ENCODE results near the gene WT1.

The WT1 gene

DNA sequence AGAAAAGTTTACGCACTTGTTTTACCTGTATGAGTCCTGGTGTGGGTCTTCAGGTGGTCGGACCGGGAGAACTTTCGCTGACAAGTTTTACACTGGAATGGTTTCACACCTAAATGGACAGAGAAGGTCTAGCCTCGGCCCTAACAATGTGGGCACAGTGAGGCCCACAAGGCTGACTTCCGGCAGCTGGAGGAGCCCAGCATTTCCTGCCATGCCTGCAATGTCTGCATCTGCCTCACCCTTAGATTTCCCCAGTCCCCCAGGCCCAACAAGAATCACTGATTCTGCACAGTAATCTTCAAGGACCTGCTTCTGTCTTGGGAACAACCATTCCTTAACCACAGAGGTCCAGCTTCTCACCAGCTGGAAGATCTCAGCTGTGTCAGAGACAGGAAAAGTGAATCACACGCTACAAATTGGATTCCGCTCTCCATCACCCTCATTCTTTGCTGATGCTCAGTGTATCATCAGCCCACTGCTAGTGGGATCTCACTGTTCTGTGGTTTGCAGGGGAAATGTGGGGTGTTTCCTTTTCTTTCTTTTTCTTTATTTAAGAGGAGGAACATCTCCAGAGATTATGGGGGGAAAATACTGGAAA is 43.3 kb downstream of the WT1 start:
- TF ChIP-seq, protein P1, sequence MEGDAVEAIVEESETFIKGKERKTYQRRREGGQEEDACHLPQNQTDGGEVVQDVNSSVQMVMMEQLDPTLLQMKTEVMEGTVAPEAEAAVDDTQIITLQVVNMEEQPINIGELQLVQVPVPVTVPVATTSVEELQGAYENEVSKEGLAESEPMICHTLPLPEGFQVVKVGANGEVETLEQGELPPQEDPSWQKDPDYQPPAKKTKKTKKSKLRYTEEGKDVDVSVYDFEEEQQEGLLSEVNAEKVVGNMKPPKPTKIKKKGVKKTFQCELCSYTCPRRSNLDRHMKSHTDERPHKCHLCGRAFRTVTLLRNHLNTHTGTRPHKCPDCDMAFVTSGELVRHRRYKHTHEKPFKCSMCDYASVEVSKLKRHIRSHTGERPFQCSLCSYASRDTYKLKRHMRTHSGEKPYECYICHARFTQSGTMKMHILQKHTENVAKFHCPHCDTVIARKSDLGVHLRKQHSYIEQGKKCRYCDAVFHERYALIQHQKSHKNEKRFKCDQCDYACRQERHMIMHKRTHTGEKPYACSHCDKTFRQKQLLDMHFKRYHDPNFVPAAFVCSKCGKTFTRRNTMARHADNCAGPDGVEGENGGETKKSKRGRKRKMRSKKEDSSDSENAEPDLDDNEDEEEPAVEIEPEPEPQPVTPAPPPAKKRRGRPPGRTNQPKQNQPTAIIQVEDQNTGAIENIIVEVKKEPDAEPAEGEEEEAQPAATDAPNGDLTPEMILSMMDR (IDR thresholded peaks at IDR 0.05; ENCODE audit: low read depth, low read length, missing control alignments): no peak
- no peak for DNase-seq (ENCODE audit: extremely low read depth, low read depth)
- H3K4me3 ChIP-seq (replicated peaks; ENCODE audit: low read depth, low read length): no peak overlapping the region

DNA sequence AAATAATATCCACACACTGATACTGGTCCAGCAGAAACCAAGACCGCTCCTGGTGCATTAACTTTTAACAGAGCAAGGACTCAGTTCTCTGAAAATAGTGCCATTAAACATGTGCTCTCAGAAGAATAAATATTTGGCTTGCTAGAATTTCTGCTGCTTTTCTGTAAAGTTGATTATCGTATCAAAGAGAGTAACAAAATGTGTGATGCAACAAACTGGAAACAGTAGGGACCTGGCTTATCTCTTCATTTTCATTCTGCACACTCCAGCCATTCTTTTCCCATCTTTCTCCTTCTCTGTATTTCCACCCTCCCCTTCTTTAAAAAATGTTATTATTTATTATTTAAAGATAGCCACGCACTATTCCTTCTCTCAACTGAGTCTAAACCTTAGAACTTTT is 43.9 kb downstream of the WT1 start:
- no peak for DNase-seq (ENCODE audit: extremely low read depth, low read depth)
- no peak overlapping the region for H3K4me3 ChIP-seq (replicated peaks; ENCODE audit: low read depth, low read length)
- TF ChIP-seq, protein P1 (IDR thresholded peaks at IDR 0.05; ENCODE audit: low read depth, low read length, missing control alignments): no peak

DNA sequence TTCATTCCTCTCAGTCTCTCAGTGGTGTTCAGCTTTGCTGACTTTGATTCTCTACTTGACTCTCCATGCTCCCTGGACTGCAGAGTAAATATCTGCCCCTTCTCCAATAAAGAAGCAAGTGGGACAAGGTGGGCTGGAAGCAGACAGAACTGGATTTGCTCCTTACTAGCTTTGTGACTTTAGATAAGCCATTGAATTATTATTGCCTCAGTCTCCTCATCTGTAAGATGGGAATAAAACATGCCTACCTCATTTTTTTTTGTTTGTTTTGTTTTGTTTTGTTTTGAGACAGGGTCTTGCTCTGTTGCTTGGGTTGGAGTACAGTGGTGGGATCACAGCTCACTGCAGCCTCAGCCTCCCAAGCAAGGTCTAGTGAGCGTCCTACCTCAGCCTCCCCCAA is 44.6 kb downstream of the WT1 start:
- H3K4me3 ChIP-seq (replicated peaks; ENCODE audit: low read depth, low read length): no peak overlapping the region
- DNase-seq (ENCODE audit: extremely low read depth, low read depth): no peak
- TF ChIP-seq, protein P1 (IDR thresholded peaks at IDR 0.05; ENCODE audit: low read depth, low read length, missing control alignments): no peak

DNA sequence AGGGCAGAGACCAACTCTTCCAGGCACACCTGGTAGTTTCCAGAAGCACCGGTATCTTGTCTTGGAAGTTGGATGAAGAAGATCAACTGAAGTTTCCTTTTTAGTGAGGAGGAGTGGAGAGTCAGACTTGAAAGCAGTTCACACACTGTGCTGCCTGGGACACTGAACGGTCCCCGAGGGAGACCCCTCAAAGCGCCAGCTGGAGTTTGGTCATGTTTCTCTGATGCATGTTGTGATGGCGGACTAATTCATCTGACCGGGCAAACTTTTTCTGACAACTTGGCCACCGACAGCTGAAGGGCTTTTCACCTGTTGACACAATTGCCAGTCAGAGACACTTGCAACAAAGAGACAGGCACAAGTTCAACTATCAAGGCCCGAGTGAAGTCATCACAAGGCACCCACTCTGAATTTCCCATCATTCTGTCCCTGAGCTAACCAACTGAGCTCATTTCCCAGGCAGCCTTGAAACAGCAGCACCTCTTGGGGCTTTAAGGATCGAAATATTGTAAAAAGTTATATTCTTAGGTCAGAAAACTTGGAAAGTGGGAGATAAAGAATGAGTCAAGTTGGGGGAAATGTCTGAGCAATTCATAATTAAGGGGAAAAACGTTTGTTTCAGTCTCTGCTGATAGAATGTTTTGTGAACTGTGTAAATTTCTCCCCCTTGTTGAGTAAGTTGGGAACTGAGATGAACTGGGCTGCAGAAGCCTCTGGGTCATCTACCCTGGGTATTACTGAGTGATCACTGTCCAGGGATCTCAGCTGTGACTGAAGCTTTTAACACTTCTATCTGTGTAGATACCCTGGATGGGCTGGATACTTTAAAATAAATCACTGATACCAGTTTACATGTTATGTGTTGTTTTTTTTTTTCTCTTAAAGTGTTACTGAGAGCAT is 46.2 kb downstream of the WT1 start:
- no peak for DNase-seq (ENCODE audit: extremely low read depth, low read depth)
- TF ChIP-seq, protein P1 (IDR thresholded peaks at IDR 0.05; ENCODE audit: low read depth, low read length, missing control alignments): no peak
- no peak overlapping the region for H3K4me3 ChIP-seq (replicated peaks; ENCODE audit: low read depth, low read length)

DNA sequence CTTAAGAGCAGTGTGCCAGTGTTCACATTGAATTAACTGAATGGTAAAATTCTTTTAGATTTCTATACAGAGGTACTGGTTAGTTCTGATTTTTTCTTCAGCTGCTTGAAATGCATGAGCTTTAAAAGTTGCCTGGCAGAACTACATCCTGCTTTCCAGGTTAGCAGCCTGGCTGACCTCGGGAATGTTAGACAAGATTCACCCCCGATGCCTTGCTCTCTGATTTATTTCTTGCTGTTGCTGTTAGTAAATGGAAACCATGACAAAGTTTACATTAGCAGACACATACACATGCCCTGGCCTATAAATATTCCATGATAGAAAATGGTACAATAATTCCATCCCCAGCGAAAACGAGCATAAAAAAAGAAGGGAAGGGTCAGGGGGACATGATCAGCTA is 47.0 kb downstream of the WT1 start:
- DNase-seq (ENCODE audit: extremely low read depth, low read depth): no peak
- no peak overlapping the region for H3K4me3 ChIP-seq (replicated peaks; ENCODE audit: low read depth, low read length)
- TF ChIP-seq, protein P1 (IDR thresholded peaks at IDR 0.05; ENCODE audit: low read depth, low read length, missing control alignments): no peak

DNA sequence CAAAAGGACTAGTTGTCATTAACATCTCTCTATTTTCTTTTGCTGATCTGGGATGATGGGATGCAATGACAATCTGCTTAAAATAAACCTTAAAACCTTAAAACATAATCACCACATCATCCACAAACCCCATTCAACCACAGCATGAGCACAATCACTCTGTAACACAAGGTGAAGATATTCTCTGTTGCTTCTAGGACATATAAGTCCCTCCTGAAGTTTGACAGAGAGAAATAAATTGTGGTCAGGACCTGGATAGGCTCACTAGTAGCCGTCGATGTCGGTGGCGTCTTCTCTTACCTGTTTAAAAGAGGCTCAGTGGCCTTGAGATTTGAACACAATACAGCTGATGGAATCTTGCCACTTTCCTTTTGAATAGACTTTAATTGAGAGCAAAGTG is 47.9 kb downstream of the WT1 start:
- TF ChIP-seq, protein P1 (IDR thresholded peaks at IDR 0.05; ENCODE audit: low read depth, low read length, missing control alignments): no peak
- no peak overlapping the region for H3K4me3 ChIP-seq (replicated peaks; ENCODE audit: low read depth, low read length)
- DNase-seq (ENCODE audit: extremely low read depth, low read depth): no peak
